ENCODE results near the gene PCSK5.

PCSK5 gene

DNA sequence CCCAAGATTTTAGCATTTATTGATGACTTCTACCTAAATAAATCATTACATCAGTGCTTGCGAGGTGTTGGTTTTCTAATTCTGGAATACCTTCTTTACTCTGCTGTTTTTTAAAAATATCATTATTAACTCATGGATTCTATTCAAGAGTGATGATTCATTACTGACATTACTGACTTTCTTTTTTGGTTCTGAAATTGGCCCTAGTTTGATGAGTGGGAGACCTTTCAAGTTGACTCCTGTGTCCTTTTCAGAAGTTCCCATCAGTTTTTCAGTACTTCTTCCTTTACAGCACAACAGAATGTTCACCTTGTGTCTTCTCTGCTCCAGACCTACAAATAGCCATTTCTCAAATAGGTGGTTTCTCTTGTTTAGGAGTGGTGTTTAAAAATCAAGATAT lies 114.1 kb downstream of the PCSK5 start:
- no peak for ATAC-seq (ENCODE audit: insufficient read depth, low read depth)

DNA sequence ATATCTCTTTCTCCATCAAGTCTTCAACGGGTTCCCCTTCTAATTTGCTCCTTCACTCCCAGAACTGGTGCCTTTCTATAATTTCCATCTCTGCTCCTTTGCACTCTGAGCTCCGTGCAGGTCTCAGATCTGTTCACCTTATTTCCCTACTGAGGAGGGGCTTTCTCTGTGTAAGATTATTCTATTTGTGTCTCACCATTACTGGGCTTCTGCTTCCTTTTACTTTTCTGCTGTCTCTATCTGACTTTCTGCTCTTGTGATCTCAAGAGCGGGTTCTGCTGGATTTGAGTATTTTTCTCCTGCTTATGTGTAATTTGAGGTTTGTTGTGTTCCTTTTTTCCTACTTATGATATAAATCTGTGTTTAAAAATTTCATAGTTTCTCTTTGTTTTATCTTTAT lies 117.5 kb downstream of the PCSK5 start:
- Histone ChIP-seq H3K27me3 (ENCODE audit: insufficient read depth, low read length, poor library complexity) (no peaks in the 10 kb centered on the region), H3K9ac (ENCODE audit: low read depth, low read length) (no peak overlapping the region), H3K27ac (ENCODE audit: low read length) (no peak overlapping the region), H3K79me2 (ENCODE audit: insufficient read depth, low read length) (no peaks in the 10 kb centered on the region), H2AFZ (ENCODE audit: low read depth, low read length) (no peak overlapping the region), H3K36me3 (ENCODE audit: insufficient read depth, low read length) (no peaks in the 10 kb centered on the region), H3K4me2 (ENCODE audit: insufficient read depth, low read length) (no peak overlapping the region), H3K4me3 (ENCODE audit: low read depth in 1 of 2, low read length in 2 of 2) (no peak overlapping the region), H3K4me1 (ENCODE audit: insufficient read depth, low read length) (peaks cover 16% of the 10 kb centered on the region), H4K20me1 (ENCODE audit: insufficient read depth, low read length) (no peaks in the 10 kb centered on the region), H3K9me3 (ENCODE audit: insufficient read depth, low read length, severe bottlenecking) (no peaks in the 10 kb centered on the region)
- TF ChIP-seq, protein P1, sequence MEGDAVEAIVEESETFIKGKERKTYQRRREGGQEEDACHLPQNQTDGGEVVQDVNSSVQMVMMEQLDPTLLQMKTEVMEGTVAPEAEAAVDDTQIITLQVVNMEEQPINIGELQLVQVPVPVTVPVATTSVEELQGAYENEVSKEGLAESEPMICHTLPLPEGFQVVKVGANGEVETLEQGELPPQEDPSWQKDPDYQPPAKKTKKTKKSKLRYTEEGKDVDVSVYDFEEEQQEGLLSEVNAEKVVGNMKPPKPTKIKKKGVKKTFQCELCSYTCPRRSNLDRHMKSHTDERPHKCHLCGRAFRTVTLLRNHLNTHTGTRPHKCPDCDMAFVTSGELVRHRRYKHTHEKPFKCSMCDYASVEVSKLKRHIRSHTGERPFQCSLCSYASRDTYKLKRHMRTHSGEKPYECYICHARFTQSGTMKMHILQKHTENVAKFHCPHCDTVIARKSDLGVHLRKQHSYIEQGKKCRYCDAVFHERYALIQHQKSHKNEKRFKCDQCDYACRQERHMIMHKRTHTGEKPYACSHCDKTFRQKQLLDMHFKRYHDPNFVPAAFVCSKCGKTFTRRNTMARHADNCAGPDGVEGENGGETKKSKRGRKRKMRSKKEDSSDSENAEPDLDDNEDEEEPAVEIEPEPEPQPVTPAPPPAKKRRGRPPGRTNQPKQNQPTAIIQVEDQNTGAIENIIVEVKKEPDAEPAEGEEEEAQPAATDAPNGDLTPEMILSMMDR (IDR thresholded peaks at IDR 0.05; ENCODE audit: borderline replicate concordance, extremely low read depth, low read length, poor library complexity, severe bottlenecking), result no peak
- no peak for TF ChIP-seq EZH2 (IDR thresholded peaks at IDR 0.05; ENCODE audit: borderline replicate concordance, low read depth, low read length, severe bottlenecking)
- no peak for ATAC-seq (ENCODE audit: insufficient read depth, low read depth)
- no peak for DNase-seq

More for the DNA sequence above, 114.1 kb downstream of the PCSK5 start:
- Histone ChIP-seq H4K20me1 (ENCODE audit: insufficient read depth, low read length) (no peaks in the 10 kb centered on the region), H3K27ac (ENCODE audit: low read length) (no peak overlapping the region), H3K4me1 (ENCODE audit: insufficient read depth, low read length) (peaks cover 16% of the 10 kb centered on the region), H3K4me3 (ENCODE audit: low read depth in 1 of 2, low read length in 2 of 2) (no peak overlapping the region), H3K9me3 (ENCODE audit: insufficient read depth, low read length, severe bottlenecking) (no peaks in the 10 kb centered on the region), H3K4me2 (ENCODE audit: insufficient read depth, low read length) (no peak overlapping the region), H2AFZ (ENCODE audit: low read depth, low read length) (no peak overlapping the region), H3K9ac (ENCODE audit: low read depth, low read length) (no peak overlapping the region), H3K79me2 (ENCODE audit: insufficient read depth, low read length) (no peaks in the 10 kb centered on the region), H3K27me3 (ENCODE audit: insufficient read depth, low read length, poor library complexity) (no peaks in the 10 kb centered on the region), H3K36me3 (ENCODE audit: insufficient read depth, low read length) (no peaks in the 10 kb centered on the region)
- no peak for TF ChIP-seq EZH2 (IDR thresholded peaks at IDR 0.05; ENCODE audit: borderline replicate concordance, low read depth, low read length, severe bottlenecking)
- TF ChIP-seq, protein P1 (IDR thresholded peaks at IDR 0.05; ENCODE audit: borderline replicate concordance, extremely low read depth, low read length, poor library complexity, severe bottlenecking), result no peak
- DNase-seq, result no peak

GRCh38 chr9:76013809-76014208 lies 123.3 kb downstream of the PCSK5 start:
- Histone ChIP-seq H3K9ac (ENCODE audit: low read depth, low read length) (no peak overlapping the region), H3K27ac (ENCODE audit: low read length) (no peak overlapping the region)

More at GRCh38 chr9:76013809-76014208, 123.3 kb downstream of the PCSK5 start:
- Histone ChIP-seq H3K27me3 (ENCODE audit: insufficient read depth, low read length, poor library complexity) (no peaks in the 10 kb centered on the region), H4K20me1 (ENCODE audit: insufficient read depth, low read length) (no peaks in the 10 kb centered on the region), H3K4me1 (ENCODE audit: insufficient read depth, low read length) (peaks cover 29% of the 10 kb centered on the region), H3K9me3 (ENCODE audit: insufficient read depth, low read length, severe bottlenecking) (no peaks in the 10 kb centered on the region), H3K36me3 (ENCODE audit: insufficient read depth, low read length) (no peaks in the 10 kb centered on the region), H3K79me2 (ENCODE audit: insufficient read depth, low read length) (peaks cover 7% of the 10 kb centered on the region; the same call in 1 of the 2 replicates), H3K4me2 (ENCODE audit: insufficient read depth, low read length) (no peak overlapping the region), H2AFZ (ENCODE audit: low read depth, low read length) (no peak overlapping the region), H3K4me3 (ENCODE audit: low read depth in 1 of 2, low read length in 2 of 2) (no peak overlapping the region)
- DNase-seq (no peak), ATAC-seq (ENCODE audit: insufficient read depth, low read depth) (no peak)
- TF ChIP-seq, protein P1 (IDR thresholded peaks at IDR 0.05; ENCODE audit: borderline replicate concordance, extremely low read depth, low read length, poor library complexity, severe bottlenecking), result no peak
- TF ChIP-seq EZH2 (IDR thresholded peaks at IDR 0.05; ENCODE audit: borderline replicate concordance, low read depth, low read length, severe bottlenecking), result no peak

All from DND-41 (cell line).